ENCODE measurements around the gene PP2D1.
"Not testable (repeated sequence)": the region's sequence is repeated elsewhere in the genome, so short reads cannot be mapped to it uniquely, and the experiment has no call there.

The PP2D1 gene

DNA sequence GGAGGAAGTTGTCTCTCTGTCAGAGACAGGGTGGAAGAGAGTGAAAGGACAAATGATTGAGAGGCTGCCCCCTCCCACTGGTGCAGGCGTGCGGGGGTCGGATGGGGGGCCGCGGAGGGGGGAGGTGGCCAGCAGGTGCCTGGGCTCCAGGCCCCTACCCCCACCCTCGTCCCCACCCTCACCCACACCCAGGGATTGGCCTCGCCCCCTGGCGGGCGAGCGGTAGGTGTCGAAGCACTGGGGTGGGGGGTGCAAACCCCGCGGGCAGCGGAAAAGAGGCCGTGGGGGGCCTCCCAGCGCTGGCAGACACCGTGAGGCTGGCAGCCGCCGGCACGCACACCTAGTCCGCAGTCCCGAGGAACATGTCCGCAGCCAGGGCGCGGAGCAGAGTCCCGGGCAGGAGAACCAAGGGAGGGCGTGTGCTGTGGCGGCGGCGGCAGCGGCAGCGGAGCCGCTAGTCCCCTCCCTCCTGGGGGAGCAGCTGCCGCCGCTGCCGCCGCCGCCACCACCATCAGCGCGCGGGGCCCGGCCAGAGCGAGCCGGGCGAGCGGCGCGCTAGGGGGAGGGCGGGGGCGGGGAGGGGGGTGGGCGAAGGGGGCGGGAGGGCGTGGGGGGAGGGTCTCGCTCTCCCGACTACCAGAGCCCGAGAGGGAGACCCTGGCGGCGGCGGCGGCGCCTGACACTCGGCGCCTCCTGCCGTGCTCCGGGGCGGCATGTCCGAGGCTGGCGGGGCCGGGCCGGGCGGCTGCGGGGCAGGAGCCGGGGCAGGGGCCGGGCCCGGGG is 27.9 kb upstream of the PP2D1 start, which contains the start of gene KAT2B:
Gene KAT2B (plus strand): TSS at position 682 of the 783 bp plus-strand sequence. CDS start 32 bp downstream, at position 714.
- TF ChIP-seq CTCF (IDR thresholded peaks at IDR 0.05; ENCODE audit: low read depth, low read length, missing control alignments), result peak; percentile 69
- no peak for DNase-seq (ENCODE audit: low read depth)

DNA sequence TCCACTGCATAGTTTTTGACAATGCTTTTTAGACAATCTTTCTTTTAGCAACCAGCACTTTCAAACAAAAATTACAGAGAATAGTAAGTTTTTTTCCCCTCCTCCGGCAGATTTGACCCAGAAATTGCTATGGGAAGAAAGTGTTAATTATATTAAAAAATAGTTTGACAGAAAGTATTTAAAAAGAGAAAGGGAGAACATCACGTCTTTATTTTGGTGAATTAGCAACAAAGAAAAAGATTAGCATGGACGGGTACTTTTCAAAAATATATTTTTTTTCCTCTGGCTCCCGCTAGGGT is 27.4 kb upstream of the PP2D1 start:
- no peak for DNase-seq (ENCODE audit: low read depth)
- peak overlapping the region; percentile 75 for H3K4me3 ChIP-seq (ENCODE audit: low read depth, low read length)
- TF ChIP-seq CTCF (IDR thresholded peaks at IDR 0.05; ENCODE audit: low read depth, low read length, missing control alignments), result no peak

More for the DNA sequence above, 27.9 kb upstream of the PP2D1 start, which contains the start of gene KAT2B:
- H3K4me3 ChIP-seq (ENCODE audit: low read depth, low read length), result peak within 1 kb of the TSS; percentile 75

DNA sequence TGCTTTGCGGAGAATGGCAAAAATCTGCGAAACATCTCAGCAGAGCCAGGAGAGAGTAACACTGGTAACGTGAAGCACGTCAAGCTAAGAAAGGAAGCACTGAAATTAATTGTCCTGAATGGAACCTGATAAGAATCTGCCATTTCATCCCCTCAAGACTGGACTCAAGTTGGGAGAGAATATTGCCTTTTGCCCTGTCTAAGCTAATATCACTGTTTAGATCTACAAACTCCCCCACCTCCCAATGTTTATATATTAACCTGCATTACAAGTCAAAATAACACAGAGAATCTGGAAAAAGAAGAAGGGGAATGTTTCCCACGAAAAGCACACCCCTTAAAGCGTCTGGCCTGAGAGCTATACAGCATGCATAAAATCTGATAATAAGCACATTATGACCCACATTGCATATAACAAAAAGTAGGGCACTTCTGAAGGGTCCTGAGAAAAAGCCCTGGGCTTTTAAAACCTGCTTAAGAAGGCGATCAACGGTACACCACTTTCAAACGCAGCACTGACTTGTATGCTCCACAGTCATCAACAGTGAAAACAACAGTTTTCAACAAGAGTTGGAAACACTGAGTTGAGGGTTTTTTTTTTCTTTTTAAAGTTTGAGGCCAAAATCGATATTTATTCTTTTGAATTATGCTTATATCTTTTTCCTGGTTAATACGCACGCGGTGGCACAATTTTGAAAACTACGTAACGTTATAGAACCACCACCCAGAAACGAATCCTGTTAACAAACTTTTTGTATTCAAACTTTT is 26.8 kb upstream of the PP2D1 start:
- H3K4me3 ChIP-seq (ENCODE audit: low read depth, low read length), result peak overlapping the region; percentile 75
- TF ChIP-seq CTCF (IDR thresholded peaks at IDR 0.05; ENCODE audit: low read depth, low read length, missing control alignments), result no peak
- no peak for DNase-seq (ENCODE audit: low read depth)

DNA sequence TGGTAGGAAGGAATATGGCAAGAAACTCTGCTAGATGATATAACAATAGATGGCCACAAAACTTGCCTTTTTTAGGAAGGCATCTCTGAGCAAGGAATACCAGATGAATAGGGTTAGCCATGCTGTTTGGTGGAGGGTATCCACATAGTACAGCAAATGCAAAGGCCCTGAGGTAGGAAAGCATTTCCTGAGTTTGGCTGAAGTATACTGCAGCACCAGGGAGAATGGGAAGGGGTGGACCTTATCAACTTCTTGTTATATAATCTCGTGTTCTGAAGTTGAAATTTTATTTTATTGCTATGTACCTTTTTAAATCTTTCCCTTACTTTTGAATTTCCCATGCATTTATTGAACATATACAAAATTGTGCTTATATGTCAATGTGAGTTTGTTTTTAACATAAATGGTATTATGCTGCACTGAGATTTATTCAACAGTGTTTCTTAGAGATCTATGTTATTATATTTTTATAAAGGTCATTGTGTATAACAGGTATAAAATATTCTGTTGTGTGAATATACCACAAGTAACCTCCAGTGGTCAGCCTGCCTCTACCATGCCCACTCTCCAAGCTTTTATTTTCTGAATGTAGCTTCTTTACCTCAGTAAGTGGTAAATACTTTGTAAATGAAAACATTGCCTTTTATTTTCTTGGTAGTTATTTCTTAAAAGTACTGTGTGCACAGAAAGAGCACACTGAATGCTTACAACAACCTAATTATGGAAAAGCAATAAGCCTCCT is 25.4 kb upstream of the PP2D1 start:
- no peak for DNase-seq (ENCODE audit: low read depth)
- TF ChIP-seq CTCF (IDR thresholded peaks at IDR 0.05; ENCODE audit: low read depth, low read length, missing control alignments), result no peak
- H3K4me3 ChIP-seq (ENCODE audit: low read depth, low read length), result no peak overlapping the region

GRCh38 chr3:20035019-20035418 is 23.0 kb upstream of the PP2D1 start:
- no peak overlapping the region for H3K4me3 ChIP-seq (ENCODE audit: low read depth, low read length)
- DNase-seq (ENCODE audit: low read depth), result no peak
- TF ChIP-seq CTCF (IDR thresholded peaks at IDR 0.05; ENCODE audit: low read depth, low read length, missing control alignments), result no peak

- not testable (repeated sequence) for H3K4me3 ChIP-seq (ENCODE audit: low read depth, low read length); DNase-seq (ENCODE audit: low read depth)
Observed at GRCh38 chr3:20031939-20032338, 19.9 kb upstream of the PP2D1 start.

DNA sequence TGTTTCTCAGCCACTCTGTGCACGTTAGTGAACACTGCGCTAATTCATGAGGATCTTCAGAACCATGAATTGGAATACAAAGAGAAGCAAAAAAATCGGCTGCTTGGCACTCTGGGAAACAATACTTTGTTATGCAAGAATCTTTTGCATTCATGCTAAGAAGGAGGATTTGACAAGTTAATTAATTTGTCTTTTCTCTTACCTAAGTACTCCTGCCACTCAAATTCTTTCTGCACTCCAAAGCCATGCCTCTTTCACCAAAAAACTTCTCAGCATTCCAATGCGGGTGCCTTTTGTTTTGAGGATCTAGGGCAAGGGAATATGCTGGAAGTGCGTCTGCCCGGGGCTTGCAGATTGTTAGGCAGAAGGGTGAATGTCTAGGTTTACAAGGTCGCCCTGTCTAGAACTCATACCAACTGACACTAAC is 16.9 kb upstream of the PP2D1 start:
- TF ChIP-seq CTCF (IDR thresholded peaks at IDR 0.05; ENCODE audit: low read depth, low read length, missing control alignments), result no peak
- no peak overlapping the region for H3K4me3 ChIP-seq (ENCODE audit: low read depth, low read length)
- no peak for DNase-seq (ENCODE audit: low read depth)

Measured in GM12864 (cell line).